K562 (cell line): Measurements from ENCODE around the gene ERGIC1. TPM values are rescaled to one million over a fixed set of nuclear protein-coding genes. Genes with fewer than 3 reads are reported as not detected.

Experiments used
- CREB1 ChIP-seq, 2 experiments: sonication (generic) in 1 of 2; formaldehyde crosslinking in 1 of 2; IDR thresholded peaks; 2 replicates each; pipeline versions ENCODE4 v1.6.1 to v1.8.0; 2012 to 2022; ENCODE audit warnings: inconsistent platforms in 1 of 2, mild to moderate bottlenecking in 1 of 2, missing genetic modification reagents in 1 of 2, moderate library complexity in 1 of 2
- FOXA1 ChIP-seq: fragments of 450-650 bp; IDR thresholded peaks from 2 replicates; pipeline ENCODE4 v1.6.1; 2016; ENCODE audit warnings: mild to moderate bottlenecking, borderline replicate concordance
- MAFK ChIP-seq: IDR thresholded peaks from 2 replicates; pipeline ENCODE4 v1.6.1; 2011; ENCODE audit warnings: low read length, improper control_type of control experiment
- MEIS2 ChIP-seq: fragments of 450-650 bp; IDR thresholded peaks from 2 replicates; pipeline ENCODE4 v1.6.1; 2014; ENCODE audit warnings: mild to moderate bottlenecking; ENCODE audit not compliant: partially characterized antibody
- PHF8 ChIP-seq: fragments of 200-600 bp; sonication (generic); IDR thresholded peaks from 2 replicates; pipeline ENCODE4 v1.6.1; 2012; ENCODE audit warnings: mixed run types, mild to moderate bottlenecking, inconsistent platforms, low read length, moderate library complexity, borderline replicate concordance
- RCOR1 ChIP-seq, 2 experiments: IDR thresholded peaks; 2 replicates each; pipeline ENCODE4 v1.6.1; 2012; ENCODE audit warnings: low read depth in 2 of 2, low read length in 2 of 2, borderline replicate concordance in 1 of 2, improper control_type of control experiment in 1 of 2
- SMAD4 ChIP-seq: fragments of 250-450 bp; sonication (Bioruptor Pico); conservative IDR thresholded peaks from 2 replicates; pipeline ENCODE4 v1.8.0; 2021; ENCODE audit warnings: inconsistent platforms, mild to moderate bottlenecking, moderate library complexity
- VEZF1 ChIP-seq: fragments of 200-800 bp; sonication (Bioruptor generic); IDR thresholded peaks from 2 replicates; pipeline ENCODE4 v1.6.1; 2017; ENCODE audit warnings: missing genetic modification characterization, missing compliant biosample characterization
- YY1 ChIP-seq, 3 experiments: IDR thresholded peaks; 2 replicates each; pipeline ENCODE4 v1.6.1; 2011; ENCODE audit warnings: low read length in 2 of 3, mild to moderate bottlenecking in 2 of 3, moderate library complexity in 2 of 3, borderline replicate concordance in 1 of 3, control low read depth in 1 of 3, low read depth in 1 of 3; ENCODE audit not compliant: insufficient read depth in 3 of 3, insufficient replicate concordance in 2 of 3, control insufficient read depth in 1 of 3, insufficient read length in 1 of 3; ENCODE audit errors: extremely low read depth in 1 of 3
- ZBTB7A ChIP-seq: IDR thresholded peaks from 2 replicates; pipeline ENCODE4 v1.6.1; 2011; ENCODE audit warnings: low read depth, mild to moderate bottlenecking, low read length, moderate library complexity, borderline replicate concordance; ENCODE audit not compliant: control insufficient read depth
- ZKSCAN3 ChIP-seq: fragments of 250-450 bp; sonication (Bioruptor Pico); IDR thresholded peaks from 2 replicates; pipeline ENCODE4 v1.4.0; 2020
- ZNF280A ChIP-seq: fragments of 450-650 bp; IDR thresholded peaks from 2 replicates; pipeline ENCODE4 v1.6.1; 2018; ENCODE audit warnings: mild to moderate bottlenecking, low read depth; ENCODE audit not compliant: partially characterized antibody
- ZNF609 ChIP-seq: sonication (generic); formaldehyde crosslinking; IDR thresholded peaks from 2 replicates; pipeline ENCODE4 v1.8.1; 2023; ENCODE audit warnings: missing genetic modification reagents, mild to moderate bottlenecking, borderline replicate concordance
- ZNF655 ChIP-seq: fragments of 250-450 bp; sonication (Bioruptor Pico); IDR thresholded peaks from 2 replicates; pipeline ENCODE4 v1.5.0; 2021
- polyA plus RNA-seq, 8 experiments: library from polyadenylated mRNA; depleted of rRNA in 4 of 8; stranded (reverse) in 5 of 8; unstranded in 3 of 8; fragments of >200 nt; fragmentation: Nextera tagmentation in 2 of 8; fragmentation: Illumina TruSeq in 1 of 8; extraction: Ambion mirVana in 2 of 8; extraction: Trizol in 1 of 8; gene quantifications; 2 replicates each; pipeline versions ENCODE4 v1.2.1 to v1.2.3, GENCODE V29; 2011 to 2014; ENCODE audit warnings: inconsistent platforms in 1 of 8, missing spikeins in 1 of 8
- total RNA-seq, 7 experiments: library from RNA; depleted of rRNA in 6 of 7; stranded (reverse); fragments of >200 nt in 6 of 7; fragmentation: Illumina TruSeq in 2 of 7; extraction: Trizol in 2 of 7; gene quantifications; 2 replicates each; pipeline versions ENCODE4 v1.2.1 to v1.2.3, GENCODE V29; 2011 to 2021; ENCODE audit warnings: low replicate concordance in 1 of 7

Gene ERGIC1
- total and polyA plus RNA-seq, 9 of the 15 experiments (the other 6 are each of a cell fraction or from before 2014, with no cell fraction given): 5.5 to 68.4 (median 36.4) TPM

GRCh38 chr5:172833686-172834414, at the start of gene ERGIC1 (continued):
- TF ChIP-seq ZNF609 (CRISPR knock-in tag) (no peak), SMAD4 (no peak; the same call in 1 of the 2 replicates), ZNF280A (no peak), VEZF1 (peak; percentile 92), ZNF655 (CRISPR knock-in tag) (no peak), PHF8 (peak; percentile 45; the same call in 1 of the 2 replicates), ZBTB7A (peak; percentile 68; the same call in 1 of the 2 replicates), ZKSCAN3 (CRISPR knock-in tag) (no peak), MAFK (no peak), RCOR1 (IDR thresholded peaks at IDR 0.05; ENCODE audit: borderline replicate concordance in 1 of 2, low read depth in 2 of 2, low read length in 2 of 2) (peak in 1 of 2 experiments; percentile 39; a peak in 1 of 4 replicates), MEIS2 (no peak), YY1 (IDR thresholded peaks at IDR 0.05; ENCODE audit: borderline replicate concordance in 1 of 3, control insufficient read depth in 1 of 3, extremely low read depth in 1 of 3, insufficient read depth in 3 of 3, insufficient read length in 1 of 3, insufficient replicate concordance in 2 of 3, low read depth in 1 of 3, low read length in 2 of 3) (peak in 1 of 3 experiments; percentile 26), CREB1 (IDR thresholded peaks at IDR 0.05) (peak; percentile 75), CREB1 (CRISPR knock-in tag; IDR thresholded peaks at IDR 0.05) (no peak), FOXA1 (no peak)
